SH-SY5Y (cell line): ENCODE measurements around the gene TRIO.

Experiments used
- GATA2 ChIP-seq: IDR thresholded peaks from 2 replicates; pipeline ENCODE4 v1.6.1; 2011; ENCODE audit warnings: mild to moderate bottlenecking, low read depth, low read length
- GATA3 ChIP-seq: IDR thresholded peaks from 2 replicates; pipeline ENCODE4 v1.6.1; 2011; ENCODE audit warnings: low read depth, mild to moderate bottlenecking, low read length, moderate library complexity

DNA sequence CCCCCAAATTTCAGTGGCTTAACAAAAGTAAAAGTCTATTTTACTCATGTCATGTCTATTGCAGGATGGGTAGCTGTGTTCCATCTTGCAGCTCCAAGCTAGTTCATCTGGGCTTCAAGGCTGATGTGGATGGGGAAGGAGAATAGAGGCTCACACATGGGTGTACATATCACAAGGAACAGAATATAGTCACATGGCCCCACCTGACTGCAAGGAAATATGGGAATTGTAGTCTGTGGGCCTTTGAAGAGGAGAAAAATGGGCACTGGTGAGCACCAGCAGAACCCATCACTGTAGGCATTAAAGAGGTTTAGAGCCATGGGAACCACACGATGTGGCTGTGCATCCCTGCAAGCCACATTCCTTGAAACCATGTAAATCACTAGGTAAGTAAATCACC lies 17.9 kb upstream of the TRIO start:
- TF ChIP-seq GATA3 (no peak), GATA2 (no peak)
